ENCODE results near the gene TTC7B.

Gene TTC7B

DNA sequence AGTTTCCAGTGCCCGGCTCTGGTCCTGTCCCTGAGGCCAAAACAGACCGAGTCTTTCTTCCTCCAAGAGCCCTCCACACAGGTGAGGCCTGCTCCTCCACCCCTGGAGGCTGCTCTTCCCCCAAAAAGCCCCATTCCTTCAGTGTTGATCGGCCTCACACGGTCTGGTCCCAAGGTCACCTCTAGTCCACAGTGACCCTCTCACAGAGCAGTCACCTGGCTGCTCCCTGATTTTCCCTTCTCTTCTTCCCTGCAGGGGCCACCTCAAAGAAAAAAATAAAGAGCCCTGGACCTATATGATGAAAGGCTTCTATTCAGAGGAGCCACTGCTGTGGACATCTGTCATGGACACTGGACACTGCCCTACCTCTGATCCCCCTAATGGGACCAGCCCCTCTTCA is 42.5 kb downstream of the TTC7B start:
- no peak for DNase-seq

- DNase-seq = no peak
Observed at GRCh38 chr14:90773196-90773486, 43.1 kb downstream of the TTC7B start.

- DNase-seq = no peak
Observed at GRCh38 chr14:90767899-90768298, 48.3 kb downstream of the TTC7B start.

DNA sequence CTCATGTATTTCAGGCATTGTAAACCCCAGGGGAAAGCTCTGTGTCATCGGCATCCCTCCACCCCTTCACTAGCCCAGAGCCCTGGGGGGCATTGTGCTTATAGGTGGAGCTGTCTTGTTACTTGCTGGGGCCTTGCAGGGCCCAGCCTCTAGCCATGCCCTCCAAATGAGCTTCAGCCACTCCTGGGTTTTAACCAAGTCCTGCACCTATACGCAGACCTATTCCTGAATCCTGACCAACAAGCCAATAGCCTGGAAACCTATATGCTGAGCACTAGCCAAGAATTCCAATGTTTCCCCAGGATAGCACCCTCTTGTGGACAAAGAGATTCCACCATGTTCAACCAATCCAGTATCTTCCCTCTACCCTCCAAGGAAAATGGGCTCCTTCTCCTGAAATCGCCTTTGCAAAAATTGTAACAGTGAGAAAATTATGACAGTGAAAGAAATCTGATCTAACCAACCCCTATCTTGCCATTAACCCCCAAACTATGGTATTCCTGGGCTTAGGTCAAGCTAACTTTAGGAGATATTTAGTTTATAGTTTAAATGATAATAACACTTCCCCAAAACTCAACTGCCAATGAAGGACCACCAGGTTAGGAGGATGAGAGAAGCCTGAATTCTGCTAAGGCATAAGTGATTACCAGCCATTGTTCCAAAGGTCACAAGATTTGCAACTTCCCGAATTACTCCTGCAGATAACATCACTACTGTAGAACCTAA is 55.5 kb downstream of the TTC7B start:
- no peak for DNase-seq

DNA sequence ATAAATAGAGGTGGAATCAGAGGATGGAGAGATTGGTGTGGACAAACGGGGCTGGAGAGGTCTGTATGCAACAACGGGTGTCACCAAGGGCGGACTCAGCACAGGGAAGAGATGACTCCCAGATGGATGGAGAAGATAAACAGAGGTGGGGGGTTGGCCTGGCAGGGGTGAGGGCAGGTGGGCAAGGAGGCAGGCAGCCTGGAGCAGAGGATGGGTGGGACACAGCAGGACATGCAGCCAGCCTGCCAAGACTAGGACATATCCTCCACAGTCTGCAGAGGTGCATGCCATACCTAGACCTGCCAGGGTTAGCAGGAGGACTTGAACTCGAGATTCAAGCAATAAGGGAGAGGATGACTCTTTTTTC is 56.2 kb downstream of the TTC7B start:
- no peak for DNase-seq

DNA sequence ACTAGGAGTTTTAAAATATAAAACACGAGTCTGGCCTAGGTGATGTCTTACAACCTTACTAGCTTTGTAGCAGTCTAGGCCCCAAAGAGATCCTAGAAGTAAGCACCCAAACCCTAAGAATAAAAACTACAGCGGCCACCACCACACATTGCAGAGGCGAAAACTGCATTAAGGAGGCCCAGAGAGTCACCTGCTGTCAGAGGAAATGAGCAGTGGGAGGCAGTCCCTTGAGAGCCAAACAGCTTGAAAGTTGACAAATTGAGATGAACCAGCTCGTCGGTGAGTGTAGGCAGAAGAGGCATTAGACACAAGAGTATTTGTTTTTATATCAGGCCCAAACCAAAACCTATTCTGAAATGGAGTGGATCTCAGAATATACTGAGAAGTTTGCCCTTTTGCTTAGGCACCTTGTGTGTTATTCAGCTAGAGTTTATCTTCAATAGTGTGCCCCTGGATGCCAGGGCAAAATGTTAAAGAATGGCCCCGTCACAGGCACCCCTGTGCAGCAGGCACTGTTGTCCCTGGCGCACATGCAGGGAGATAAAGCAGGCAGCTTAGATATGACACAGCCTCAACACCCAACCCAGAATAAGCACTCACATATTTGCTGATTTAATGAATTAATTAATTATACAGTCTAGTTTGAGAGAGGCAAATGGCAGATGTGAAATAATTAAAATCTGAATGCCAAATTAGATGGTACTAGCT is 56.7 kb downstream of the TTC7B start:
- no peak for DNase-seq

GRCh38 chr14:90758959-90759358 is 57.3 kb downstream of the TTC7B start:
- DNase-seq = no peak

GRCh38 chr14:90758028-90758889 is 58.0 kb downstream of the TTC7B start:
- DNase-seq = peak; percentile 56

DNA sequence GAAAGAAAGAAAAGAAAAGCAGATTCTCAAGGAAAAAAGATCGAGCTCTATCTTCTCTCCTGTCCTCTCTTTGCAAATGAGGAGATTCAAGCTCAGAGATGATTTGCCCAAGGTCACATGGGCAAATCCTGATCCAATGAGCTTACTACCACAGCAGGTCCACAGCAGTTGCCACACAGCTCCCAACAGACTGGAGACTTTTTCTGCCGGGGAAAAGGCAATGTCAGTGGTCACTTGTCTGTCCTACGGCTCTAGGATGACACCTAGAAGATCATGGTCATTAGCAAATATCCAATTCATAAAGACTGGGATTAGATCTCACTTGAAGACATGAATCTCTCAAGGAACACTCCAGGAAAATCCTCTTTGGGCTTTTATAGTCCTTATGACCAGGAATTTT is 58.8 kb downstream of the TTC7B start:
- DNase-seq = no peak

- DNase-seq = no peak
Observed at GRCh38 chr14:90756755-90757345, 59.4 kb downstream of the TTC7B start.

GRCh38 chr14:90755661-90756304 is 60.4 kb downstream of the TTC7B start:
- no peak for DNase-seq

- no peak for DNase-seq
Observed at GRCh38 chr14:90753456-90754005, 62.7 kb downstream of the TTC7B start.

DNA sequence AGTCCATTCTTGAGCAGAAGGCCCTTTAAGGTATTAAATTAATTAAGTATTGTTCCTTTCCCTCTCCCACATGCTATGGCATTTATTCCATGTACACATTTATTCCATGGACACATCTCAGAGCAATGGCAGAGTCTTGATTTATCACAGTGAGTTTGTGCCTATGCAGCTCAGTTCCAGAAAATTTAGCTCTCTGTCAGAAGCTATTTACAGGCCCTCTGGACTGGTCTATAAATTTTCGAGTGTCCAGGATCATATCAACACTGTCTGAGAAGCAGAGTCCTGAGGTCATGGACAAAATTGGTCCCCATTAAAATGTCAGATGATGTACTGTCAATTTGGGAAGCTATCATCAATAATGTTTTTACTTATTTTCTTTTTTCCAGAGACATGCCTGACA is 65.5 kb downstream of the TTC7B start:
- DNase-seq = no peak

DNA sequence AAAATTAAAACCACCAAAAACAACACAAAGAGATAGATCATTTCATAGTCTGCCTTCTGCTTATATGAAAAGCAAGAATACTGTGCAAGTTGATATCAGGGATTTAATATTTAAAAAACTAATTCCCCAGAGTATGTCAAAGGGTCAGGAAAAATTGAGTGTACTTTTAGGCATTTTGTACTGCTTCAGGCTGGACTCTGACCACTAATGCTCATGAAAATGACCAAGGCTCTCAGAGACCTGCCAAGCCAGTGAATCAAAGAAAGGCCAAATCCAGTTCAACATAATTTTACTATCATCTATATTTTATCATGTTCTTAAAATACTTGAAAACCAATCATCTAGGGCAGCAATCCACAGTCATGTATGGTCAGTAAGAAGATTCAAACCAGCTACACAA is 66.0 kb downstream of the TTC7B start:
- no peak for DNase-seq

DNA sequence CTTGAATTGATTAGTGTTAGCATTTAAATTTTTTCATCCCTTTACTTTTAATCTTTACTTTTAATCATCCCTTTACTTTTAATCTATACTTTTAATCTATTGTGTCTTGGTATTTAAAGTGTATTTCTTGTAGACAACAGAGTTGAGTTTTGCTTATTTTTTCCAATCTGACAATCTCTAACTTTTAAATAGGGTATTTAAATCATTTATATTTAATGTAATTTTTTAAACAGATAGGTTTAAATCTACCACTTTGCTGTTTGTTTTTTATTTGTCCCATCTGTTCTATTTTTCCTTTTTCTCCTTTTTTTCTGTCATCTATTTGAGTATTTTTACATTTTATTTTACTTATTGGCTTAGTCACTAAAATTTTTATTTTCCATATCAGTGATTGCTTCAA is 68.3 kb downstream of the TTC7B start:
- no peak for DNase-seq

GRCh38 chr14:90743826-90744225 is 72.4 kb downstream of the TTC7B start:
- DNase-seq = no peak

GRCh38 chr14:90743425-90743824 is 72.8 kb downstream of the TTC7B start:
- DNase-seq = no peak

DNA sequence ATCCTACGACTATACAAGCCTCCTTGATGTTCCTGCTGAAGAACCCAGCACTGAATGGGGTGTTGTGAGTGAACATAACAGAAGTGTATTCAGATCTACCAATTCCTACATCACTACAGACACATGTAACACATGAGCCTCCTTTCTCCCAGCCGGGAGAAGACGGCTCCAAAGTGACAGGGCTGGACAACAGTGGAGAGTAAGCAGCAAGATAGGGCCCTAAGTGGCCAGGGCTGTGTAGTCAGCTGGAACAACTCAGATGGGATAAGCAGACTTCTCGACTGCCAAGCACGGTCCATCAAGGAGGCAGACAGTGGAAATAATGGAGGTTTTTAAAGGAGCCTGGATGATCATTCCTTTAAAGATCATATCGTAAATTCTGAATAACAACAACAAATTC is 73.5 kb downstream of the TTC7B start:
- no peak for DNase-seq

DNA sequence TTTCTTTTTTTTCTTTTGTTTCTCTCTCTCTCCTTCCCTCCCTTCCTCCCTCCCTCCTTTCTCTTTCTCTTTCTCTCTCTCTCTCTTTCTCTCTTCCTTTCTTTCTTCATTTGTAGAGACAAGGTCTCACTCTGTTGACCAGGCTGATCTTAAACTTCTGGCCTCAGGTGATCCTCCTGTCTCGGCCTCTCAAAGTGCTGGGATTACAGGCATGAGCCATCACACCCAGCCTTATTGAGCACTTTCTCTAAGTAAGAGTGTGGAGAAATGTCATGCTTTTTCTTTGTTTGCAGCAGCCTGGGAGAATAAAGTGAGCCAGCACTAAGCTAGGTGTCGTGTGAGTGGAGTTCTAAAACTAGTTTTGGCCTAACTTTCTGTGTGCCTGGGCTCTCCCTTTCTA is 74.0 kb downstream of the TTC7B start:
- DNase-seq = no peak

DNA sequence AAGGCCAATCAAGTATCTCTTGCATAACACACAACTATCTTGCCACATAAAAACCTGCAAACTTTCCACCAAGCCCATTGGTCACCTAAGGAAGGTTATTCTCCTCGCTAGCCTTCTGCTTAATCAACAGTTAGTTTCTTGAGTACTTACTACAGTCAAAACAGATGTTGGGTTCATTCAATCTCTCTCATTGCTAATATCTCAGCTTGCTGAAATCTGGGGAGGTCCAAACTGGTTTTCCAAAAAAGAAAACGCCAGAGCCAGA is 74.6 kb downstream of the TTC7B start:
- DNase-seq = no peak

DNA sequence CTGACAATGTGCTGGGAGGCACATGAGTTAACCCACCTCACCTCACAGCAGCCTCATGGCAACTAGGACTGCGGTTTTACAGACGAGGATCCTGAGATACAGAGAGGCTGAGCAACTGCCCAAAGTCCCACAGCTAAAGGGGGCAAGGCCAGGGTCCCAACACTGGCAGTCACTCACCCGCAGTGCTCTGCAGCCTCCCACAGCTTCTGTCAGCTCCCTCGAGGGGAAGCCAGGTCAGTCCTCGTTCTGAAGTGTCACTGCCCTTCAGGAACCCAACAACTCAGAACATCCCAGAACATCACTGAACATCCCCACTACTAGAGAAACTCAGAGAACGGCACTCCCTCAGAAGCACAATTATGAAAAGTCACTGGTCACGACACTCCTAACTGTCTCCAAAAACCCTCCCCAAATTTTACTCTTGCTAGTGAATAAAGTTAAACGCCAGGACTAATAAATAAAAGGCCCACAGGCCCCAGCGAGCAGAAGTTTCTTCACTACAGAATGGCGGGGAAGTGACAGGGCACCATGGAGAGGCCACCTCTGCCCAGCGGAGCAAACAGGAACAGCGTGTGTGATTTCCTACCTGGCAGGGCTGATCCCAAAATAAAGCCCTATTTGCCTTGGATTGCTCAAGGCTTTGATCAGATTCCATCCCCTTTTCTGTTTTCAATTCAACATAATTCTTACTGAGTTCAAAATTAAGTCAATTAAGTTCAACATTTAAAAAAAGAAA is 75.1 kb downstream of the TTC7B start:
- no peak for DNase-seq

DNA sequence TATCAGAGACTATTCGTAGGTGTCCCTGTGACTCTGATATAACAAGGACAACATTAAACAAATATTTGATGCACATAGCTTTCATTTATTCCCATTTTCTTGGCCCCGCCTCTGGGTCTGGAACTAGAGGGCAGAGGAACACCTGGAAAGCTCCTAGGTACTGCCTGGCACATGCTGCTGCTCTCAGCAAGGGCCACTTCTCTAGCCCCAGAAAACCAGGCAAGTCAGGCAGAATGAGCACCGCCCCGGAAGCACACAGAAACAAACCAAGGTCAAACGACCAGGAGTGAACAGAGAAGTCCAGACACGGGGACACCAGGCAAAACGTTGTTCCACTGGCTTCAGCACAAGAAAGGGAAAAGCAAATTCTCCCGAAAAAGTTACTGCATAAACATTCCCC is 76.1 kb downstream of the TTC7B start:
- no peak for DNase-seq

Measured in GOT3 (cell line).